NT2/D1 (cell line): ENCODE results near the gene SCAMP2.

Source experiments
- SUZ12 ChIP-seq: IDR thresholded peaks from 2 replicates; pipeline ENCODE4 v1.6.1; 2011; ENCODE audit not compliant: insufficient read length, insufficient read depth; ENCODE audit errors: extremely low read depth
- YY1 ChIP-seq: IDR thresholded peaks from 2 replicates; pipeline ENCODE4 v1.6.1; 2011; ENCODE audit not compliant: insufficient read length, insufficient read depth
- ZNF274 ChIP-seq: IDR thresholded peaks from 2 replicates; pipeline ENCODE4 v1.6.1; 2011; ENCODE audit warnings: mild to moderate bottlenecking, low read depth, low read length

GRCh38 chr15:74839526-74840395 is 33.4 kb downstream of the SCAMP2 start:
- TF ChIP-seq ZNF274 (no peak), SUZ12 (no peak), YY1 (no peak)
